OCI-LY7 (cell line): ENCODE data around the gene CORIN. TPM values are rescaled to one million over a fixed set of nuclear protein-coding genes. Genes with fewer than 3 reads are reported as not detected.

Experiments used
- BruUV-seq: library from RNA; stranded (reverse); fragments of 400-500 nt; replicated peaks from 2 replicates; lab custom pipeline; 2021; lab: Mats Ljungman, UMichigan
- CTCF ChIA-PET: fragments of 300-600 bp; sonication (Branson Sonifier 250); formaldehyde crosslinking; loops from one replicate; lab custom pipeline; 2022; ENCODE audit warnings: antibody characterized with exemption; ENCODE audit not compliant: unreplicated experiment; lab: Charles Lee
- POLR2A ChIA-PET: fragments of 300-600 bp; sonication (Branson Sonifier 250); formaldehyde crosslinking; loops from one replicate; lab custom pipeline; 2022; ENCODE audit warnings: antibody characterized with exemption; lab: Charles Lee
- DNase-seq: peaks from one replicate; pipeline ENCODE4 v3.0.0-alpha.2; 2015; ENCODE audit warnings: low spot score
- H2AFZ ChIP-seq: fragments of 200-600 bp; sonication (generic), shearing (Covaris generic); 2 replicates; pipeline ENCODE4 v1.6.1; 2014; ENCODE audit warnings: mild to moderate bottlenecking, antibody characterized with exemption, low read length, moderate library complexity
- H3K27ac ChIP-seq: fragments of 200-600 bp; sonication (generic); 2 replicates; pipeline ENCODE4 v1.5.1; 2014; ENCODE audit warnings: mixed run types, low read depth, mild to moderate bottlenecking, moderate library complexity, low read length, inconsistent platforms; ENCODE audit not compliant: poor library complexity, severe bottlenecking
- H3K36me3 ChIP-seq: fragments of 200-600 bp; sonication (generic); 2 replicates; pipeline ENCODE4 v1.6.1; 2014; ENCODE audit warnings: mild to moderate bottlenecking, antibody characterized with exemption, low read length, moderate library complexity, mixed read lengths; ENCODE audit not compliant: insufficient read depth
- H3K4me1 ChIP-seq: fragments of 200-600 bp; sonication (generic); 2 replicates; pipeline ENCODE4 v1.5.1; 2014; ENCODE audit warnings: mild to moderate bottlenecking, low read length; ENCODE audit not compliant: insufficient read depth, poor library complexity, severe bottlenecking
- H3K4me2 ChIP-seq: fragments of 200-600 bp; sonication (generic); 2 replicates; pipeline ENCODE4 v1.6.1; 2014; ENCODE audit warnings: mild to moderate bottlenecking, low read length
- H3K4me3 ChIP-seq: fragments of 200-600 bp; sonication (generic); 2 replicates; pipeline ENCODE4 v1.5.1; 2014; ENCODE audit warnings: mild to moderate bottlenecking, low read depth, low read length; ENCODE audit not compliant: poor library complexity, severe bottlenecking
- H3K79me2 ChIP-seq: fragments of 200-600 bp; sonication (generic); 2 replicates; pipeline ENCODE4 v1.6.1; 2016; ENCODE audit warnings: low read depth, mild to moderate bottlenecking, low read length, moderate library complexity, mixed read lengths; ENCODE audit not compliant: insufficient read depth
- H3K9me2 ChIP-seq: fragments of 200-600 bp; sonication (generic); 2 replicates; pipeline ENCODE4 v1.6.1; 2016; ENCODE audit warnings: mild to moderate bottlenecking, low read length, mixed read lengths; ENCODE audit not compliant: insufficient read depth
- H3K9me3 ChIP-seq: fragments of 200-600 bp; sonication (generic); 2 replicates; pipeline ENCODE4 v1.6.1; 2014; ENCODE audit warnings: mild to moderate bottlenecking, mixed run types, low read length, mixed read lengths
- H4K20me1 ChIP-seq: fragments of 200-600 bp; sonication (generic); 2 replicates; pipeline ENCODE4 v1.6.1; 2014; ENCODE audit warnings: mild to moderate bottlenecking, antibody characterized with exemption, low read length, moderate library complexity, mixed read lengths; ENCODE audit not compliant: insufficient read depth
- EZH2phosphoT487 ChIP-seq: fragments of 200-600 bp; sonication (generic); IDR thresholded peaks from 2 replicates; pipeline ENCODE4 v1.6.1; 2018; ENCODE audit warnings: low read depth, borderline replicate concordance, mild to moderate bottlenecking, mixed run types, antibody characterized with exemption, low read length, moderate library complexity, mixed read lengths
- intact Hi-C: fragments of 100-400 bp; cut with micrococcal nuclease; formaldehyde crosslinking; loops from one replicate; pipeline ENCODE4 v1.10.0; 2022; ENCODE audit not compliant: unreplicated experiment
- total RNA-seq, 2 experiments: library from RNA; depleted of rRNA in 1 of 2; stranded (reverse); fragments of >200 nt in 1 of 2; shearing (Covaris generic) in 1 of 2; gene quantifications; 2 replicates each; pipeline ENCODE4 v1.2.3, GENCODE V29; 2014 to 2022
- TF ChIP-seq, protein P1 (sequence below): fragments of 200-600 bp; sonication (generic); conservative IDR thresholded peaks from 2 replicates; pipeline ENCODE4 v1.5.1; 2014; ENCODE audit warnings: mild to moderate bottlenecking, antibody characterized with exemption, low read length, moderate library complexity, mixed read lengths

CORIN gene
- total RNA-seq, 2 experiments from 2014 or later: 0.40 TPM; not detected in 1

DNA sequence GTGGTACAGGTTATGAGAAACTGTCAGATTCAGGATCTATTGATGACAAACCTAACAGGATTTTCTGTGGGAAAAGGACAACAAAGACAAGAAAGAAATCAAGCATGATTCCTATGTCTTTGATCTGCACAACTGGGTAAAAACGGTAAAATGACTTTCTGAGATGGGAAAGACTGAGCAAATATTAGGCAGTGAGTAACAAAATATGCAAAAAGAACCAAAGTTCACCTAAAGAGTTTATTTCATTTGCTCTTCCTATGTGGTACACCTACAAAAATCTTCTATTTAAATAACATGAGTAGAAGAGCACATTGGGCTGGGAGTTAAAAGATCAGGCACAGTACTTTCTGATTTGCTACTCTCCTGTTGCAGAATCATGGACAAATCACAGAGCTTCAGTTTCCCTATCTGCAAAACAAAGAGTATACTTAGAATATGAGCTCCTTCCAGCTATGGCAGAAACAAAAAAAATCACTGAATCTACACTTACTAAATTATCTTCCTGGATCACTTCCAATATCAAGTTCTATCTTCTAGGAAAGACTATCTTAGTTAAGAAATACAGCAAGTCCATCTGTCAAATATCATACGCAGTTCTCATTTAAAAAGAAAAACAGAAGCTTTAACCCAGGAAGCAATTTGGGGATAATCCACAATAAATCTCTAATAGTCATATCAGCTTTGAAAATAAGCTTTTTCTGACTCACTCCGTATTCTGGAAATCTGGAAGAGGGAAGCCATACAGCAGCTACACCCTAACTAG, 39.1 kb upstream of the CORIN start:
- H3K27ac ChIP-seq: no peak overlapping the region
- H3K4me2 ChIP-seq: no peak overlapping the region
- H3K9me3 ChIP-seq: no peaks in the 10 kb centered on the region
- H4K20me1 ChIP-seq: no peaks in the 10 kb centered on the region; the same call in 1 of the 2 replicates
- CTCF ChIA-PET: no interaction called here
- no peak for TF ChIP-seq EZH2phosphoT487
- TF ChIP-seq, protein P1, sequence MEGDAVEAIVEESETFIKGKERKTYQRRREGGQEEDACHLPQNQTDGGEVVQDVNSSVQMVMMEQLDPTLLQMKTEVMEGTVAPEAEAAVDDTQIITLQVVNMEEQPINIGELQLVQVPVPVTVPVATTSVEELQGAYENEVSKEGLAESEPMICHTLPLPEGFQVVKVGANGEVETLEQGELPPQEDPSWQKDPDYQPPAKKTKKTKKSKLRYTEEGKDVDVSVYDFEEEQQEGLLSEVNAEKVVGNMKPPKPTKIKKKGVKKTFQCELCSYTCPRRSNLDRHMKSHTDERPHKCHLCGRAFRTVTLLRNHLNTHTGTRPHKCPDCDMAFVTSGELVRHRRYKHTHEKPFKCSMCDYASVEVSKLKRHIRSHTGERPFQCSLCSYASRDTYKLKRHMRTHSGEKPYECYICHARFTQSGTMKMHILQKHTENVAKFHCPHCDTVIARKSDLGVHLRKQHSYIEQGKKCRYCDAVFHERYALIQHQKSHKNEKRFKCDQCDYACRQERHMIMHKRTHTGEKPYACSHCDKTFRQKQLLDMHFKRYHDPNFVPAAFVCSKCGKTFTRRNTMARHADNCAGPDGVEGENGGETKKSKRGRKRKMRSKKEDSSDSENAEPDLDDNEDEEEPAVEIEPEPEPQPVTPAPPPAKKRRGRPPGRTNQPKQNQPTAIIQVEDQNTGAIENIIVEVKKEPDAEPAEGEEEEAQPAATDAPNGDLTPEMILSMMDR: no peak
- POLR2A ChIA-PET: interaction anchor here (0.6 to 1.5 kb wide), 2 partner anchors 23 to 29 kb away, joined by 3 to 4 read pairs; no protein-coding TSS in a partner anchor
- no peak overlapping the region for H2AFZ ChIP-seq
- H3K36me3 ChIP-seq: peaks cover 94% of the 10 kb centered on the region
- H3K4me3 ChIP-seq: no peak overlapping the region
- no TSS peak for BruUV-seq
- no peaks in the 10 kb centered on the region for H3K4me1 ChIP-seq
- H3K9me2 ChIP-seq: no peaks in the 10 kb centered on the region
- no peaks in the 10 kb centered on the region for H3K79me2 ChIP-seq
- intact Hi-C loops: no loop called here
- no peak for DNase-seq

DNA sequence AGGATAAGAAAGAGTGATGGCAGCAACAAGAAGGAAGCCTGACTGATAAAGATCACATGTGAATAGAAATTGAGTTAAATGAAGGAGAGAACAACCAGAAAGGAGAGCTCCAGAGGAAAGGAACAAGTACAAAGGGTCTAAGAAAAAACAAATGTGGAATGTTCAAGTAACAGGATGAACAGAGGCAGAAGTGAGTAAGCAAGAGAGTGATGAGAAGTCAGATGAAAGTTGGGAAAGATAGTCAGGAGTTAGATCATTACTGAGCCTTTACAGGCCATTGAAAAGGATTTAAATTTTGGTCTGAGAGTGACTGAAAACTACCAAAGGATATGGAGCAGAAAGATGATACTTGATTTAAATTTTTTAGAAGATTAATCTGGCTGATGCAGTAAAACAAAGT, 38.4 kb upstream of the CORIN start:
- no TSS peak for BruUV-seq
- no peaks in the 10 kb centered on the region for H3K9me3 ChIP-seq
- no peak for DNase-seq
- ChIA-PET CTCF (no interaction called here), POLR2A (interaction anchor here (0.6 to 1.5 kb wide), 2 partner anchors 24 to 30 kb away, joined by 3 to 4 read pairs; no protein-coding TSS in a partner anchor)
- no peak overlapping the region for H3K4me2 ChIP-seq
- H3K27ac ChIP-seq: no peak overlapping the region
- intact Hi-C loops: no loop called here
- H3K9me2 ChIP-seq: no peaks in the 10 kb centered on the region
- no peak overlapping the region for H3K4me3 ChIP-seq
- H3K79me2 ChIP-seq: no peaks in the 10 kb centered on the region
- peaks cover 92% of the 10 kb centered on the region for H3K36me3 ChIP-seq
- H2AFZ ChIP-seq: no peak overlapping the region
- H4K20me1 ChIP-seq: no peaks in the 10 kb centered on the region; the same call in 1 of the 2 replicates
- H3K4me1 ChIP-seq: no peaks in the 10 kb centered on the region
- TF ChIP-seq, protein P1: no peak
- no peak for TF ChIP-seq EZH2phosphoT487

DNA sequence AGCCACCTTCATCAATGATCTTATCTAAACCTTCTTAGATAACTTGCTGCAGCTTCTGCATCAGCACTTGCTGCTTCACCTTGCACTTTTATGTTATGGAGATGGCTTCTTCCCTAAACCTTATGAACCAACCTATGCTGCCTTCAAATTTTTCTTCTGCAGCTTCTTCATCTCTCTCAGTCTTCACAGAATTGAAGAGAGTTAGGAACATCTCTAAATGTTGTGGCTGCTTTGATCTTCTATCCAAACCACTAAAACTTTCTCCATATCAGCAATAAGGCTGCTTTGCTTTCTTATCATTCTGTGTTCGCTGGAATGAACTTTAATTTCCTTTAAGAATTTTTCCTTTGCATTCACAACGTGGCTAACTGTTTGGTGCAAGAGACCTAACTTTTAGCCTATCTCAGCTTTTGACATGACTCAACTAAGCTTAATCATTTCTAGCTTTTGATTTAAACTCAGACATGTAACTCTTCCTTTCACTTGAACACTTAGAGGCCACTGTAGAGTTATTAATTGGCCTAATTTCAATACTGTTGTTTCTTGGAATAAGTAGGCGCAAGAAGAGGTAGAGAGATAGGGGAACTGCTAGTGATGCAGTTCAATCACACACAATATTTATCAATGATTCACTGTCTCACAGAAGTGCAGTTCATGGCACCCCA, 36.1 kb upstream of the CORIN start:
- POLR2A ChIA-PET: no interaction called here

More for the DNA sequence above, 36.1 kb upstream of the CORIN start:
- no peaks in the 10 kb centered on the region; the same call in 1 of the 2 replicates for H3K79me2 ChIP-seq
- H3K4me3 ChIP-seq: no peak overlapping the region
- H3K4me1 ChIP-seq: no peaks in the 10 kb centered on the region
- no TSS peak for BruUV-seq
- no peaks in the 10 kb centered on the region for H3K9me2 ChIP-seq
- CTCF ChIA-PET: no interaction called here
- no peak for DNase-seq
- no peaks in the 10 kb centered on the region for H3K9me3 ChIP-seq
- TF ChIP-seq, protein P1: no peak
- peaks cover 88% of the 10 kb centered on the region for H3K36me3 ChIP-seq
- H3K27ac ChIP-seq: no peak overlapping the region
- no peak overlapping the region for H3K4me2 ChIP-seq
- intact Hi-C loops: no loop called here
- no peaks in the 10 kb centered on the region for H4K20me1 ChIP-seq
- no peak overlapping the region for H2AFZ ChIP-seq
